ENCODE results near the gene FAM47E.

DNA sequence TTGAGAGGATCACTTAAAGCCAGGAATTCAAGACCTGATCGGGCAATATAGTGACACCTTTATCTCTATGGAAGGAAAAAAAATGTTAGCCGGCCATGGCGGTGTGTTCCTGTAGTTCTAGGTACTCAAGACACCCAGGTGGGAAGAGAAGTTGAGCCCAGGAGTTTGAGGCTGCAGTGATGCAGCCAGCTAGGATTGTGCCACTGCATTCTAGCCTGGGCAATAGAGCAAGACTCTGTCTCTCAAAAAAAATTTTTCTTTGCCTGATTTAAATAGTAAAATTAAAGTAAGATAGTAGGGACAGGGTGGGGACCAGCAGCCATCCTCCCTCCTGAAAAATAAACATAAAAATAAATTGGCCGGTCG, 16.9 kb upstream of the FAM47E start:
- TF ChIP-seq EZH2 (IDR thresholded peaks at IDR 0.05; ENCODE audit: borderline replicate concordance, insufficient read depth, low read length, poor library complexity, severe bottlenecking) (no peak), TAF1 (IDR thresholded peaks at IDR 0.05; ENCODE audit: low read depth) (no peak)
- TF ChIP-seq, protein P1, sequence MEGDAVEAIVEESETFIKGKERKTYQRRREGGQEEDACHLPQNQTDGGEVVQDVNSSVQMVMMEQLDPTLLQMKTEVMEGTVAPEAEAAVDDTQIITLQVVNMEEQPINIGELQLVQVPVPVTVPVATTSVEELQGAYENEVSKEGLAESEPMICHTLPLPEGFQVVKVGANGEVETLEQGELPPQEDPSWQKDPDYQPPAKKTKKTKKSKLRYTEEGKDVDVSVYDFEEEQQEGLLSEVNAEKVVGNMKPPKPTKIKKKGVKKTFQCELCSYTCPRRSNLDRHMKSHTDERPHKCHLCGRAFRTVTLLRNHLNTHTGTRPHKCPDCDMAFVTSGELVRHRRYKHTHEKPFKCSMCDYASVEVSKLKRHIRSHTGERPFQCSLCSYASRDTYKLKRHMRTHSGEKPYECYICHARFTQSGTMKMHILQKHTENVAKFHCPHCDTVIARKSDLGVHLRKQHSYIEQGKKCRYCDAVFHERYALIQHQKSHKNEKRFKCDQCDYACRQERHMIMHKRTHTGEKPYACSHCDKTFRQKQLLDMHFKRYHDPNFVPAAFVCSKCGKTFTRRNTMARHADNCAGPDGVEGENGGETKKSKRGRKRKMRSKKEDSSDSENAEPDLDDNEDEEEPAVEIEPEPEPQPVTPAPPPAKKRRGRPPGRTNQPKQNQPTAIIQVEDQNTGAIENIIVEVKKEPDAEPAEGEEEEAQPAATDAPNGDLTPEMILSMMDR (IDR thresholded peaks at IDR 0.05; ENCODE audit: poor library complexity, severe bottlenecking) = no peak

Data from neural cell (in vitro differentiated cells).